DND-41 (cell line): ENCODE results near the gene KCNA4.

Experiments
- ATAC-seq: fragments of 200-7000 bp; cut with Tn5 transposase; 3 replicates; pipeline ENCODE4 v1.9.1; 2021; ENCODE audit warnings: low read depth; ENCODE audit not compliant: insufficient read depth
- DNase-seq: peaks from one replicate; pipeline ENCODE4 v3.0.0-alpha.2; 2020
- H2AFZ ChIP-seq: 2 replicates; pipeline ENCODE4 v1.6.0; 2012; ENCODE audit warnings: low read depth, low read length
- H3K27ac ChIP-seq: 2 replicates; pipeline ENCODE4 v1.5.1; 2012; ENCODE audit warnings: low read length, inconsistent platforms
- H3K27me3 ChIP-seq: fragments of 200-600 bp; sonication (generic); 2 replicates; pipeline ENCODE4 v1.6.0; 2012; ENCODE audit warnings: low read length, mild to moderate bottlenecking, inconsistent platforms; ENCODE audit not compliant: insufficient read depth, poor library complexity
- H3K36me3 ChIP-seq: 2 replicates; pipeline ENCODE4 v1.5.1; 2012; ENCODE audit warnings: low read length, inconsistent platforms; ENCODE audit not compliant: insufficient read depth
- H3K4me1 ChIP-seq: 2 replicates; pipeline ENCODE4 v1.5.1; 2012; ENCODE audit warnings: mild to moderate bottlenecking, low read length; ENCODE audit not compliant: insufficient read depth
- H3K4me2 ChIP-seq: 2 replicates; pipeline ENCODE4 v1.6.0; 2012; ENCODE audit warnings: mild to moderate bottlenecking, moderate library complexity, low read length, inconsistent platforms; ENCODE audit not compliant: insufficient read depth
- H3K4me3 ChIP-seq, 2 experiments: fragments of 200-600 bp in 1 of 2; shearing (Covaris generic) in 1 of 2; 2 replicates each; pipeline ENCODE4 v1.5.1; 2012 to 2016; ENCODE audit warnings: inconsistent platforms in 2 of 2, low read length in 2 of 2, mild to moderate bottlenecking in 2 of 2, low read depth in 1 of 2, moderate library complexity in 1 of 2
- H3K79me2 ChIP-seq: 2 replicates; pipeline ENCODE4 v1.6.0; 2012; ENCODE audit warnings: low read length, inconsistent platforms; ENCODE audit not compliant: insufficient read depth
- H3K9ac ChIP-seq: 2 replicates; pipeline ENCODE4 v1.6.0; 2012; ENCODE audit warnings: low read depth, mild to moderate bottlenecking, inconsistent platforms, low read length, moderate library complexity
- H3K9me3 ChIP-seq: 2 replicates; pipeline ENCODE4 v1.5.1; 2012; ENCODE audit warnings: low read length, moderate library complexity, mild to moderate bottlenecking, inconsistent platforms; ENCODE audit not compliant: insufficient read depth, severe bottlenecking
- H4K20me1 ChIP-seq: 2 replicates; pipeline ENCODE4 v1.6.0; 2012; ENCODE audit warnings: low read length; ENCODE audit not compliant: insufficient read depth
- EZH2 ChIP-seq: IDR thresholded peaks from 3 replicates; pipeline ENCODE4 v1.6.1; 2012; ENCODE audit warnings: borderline replicate concordance, low read depth, mild to moderate bottlenecking, moderate library complexity, low read length, inconsistent platforms; ENCODE audit not compliant: severe bottlenecking
- TF ChIP-seq, protein P1 (sequence below): IDR thresholded peaks from 2 replicates; pipeline ENCODE4 v1.5.1; 2012; ENCODE audit warnings: borderline replicate concordance, low read length, moderate library complexity, mild to moderate bottlenecking; ENCODE audit not compliant: poor library complexity, severe bottlenecking; ENCODE audit errors: extremely low read depth

KCNA4 gene

GRCh38 chr11:30025396-30026139 lies 8.7 kb upstream of the KCNA4 start:
- no peaks in the 10 kb centered on the region for H3K36me3 ChIP-seq
- DNase-seq (no peak), ATAC-seq (no peak)
- no peaks in the 10 kb centered on the region for H3K27me3 ChIP-seq
- H3K4me3 ChIP-seq, result no peak overlapping the region
- H3K27ac ChIP-seq, result no peak overlapping the region
- H2AFZ ChIP-seq, result no peak overlapping the region
- TF ChIP-seq, protein P1, sequence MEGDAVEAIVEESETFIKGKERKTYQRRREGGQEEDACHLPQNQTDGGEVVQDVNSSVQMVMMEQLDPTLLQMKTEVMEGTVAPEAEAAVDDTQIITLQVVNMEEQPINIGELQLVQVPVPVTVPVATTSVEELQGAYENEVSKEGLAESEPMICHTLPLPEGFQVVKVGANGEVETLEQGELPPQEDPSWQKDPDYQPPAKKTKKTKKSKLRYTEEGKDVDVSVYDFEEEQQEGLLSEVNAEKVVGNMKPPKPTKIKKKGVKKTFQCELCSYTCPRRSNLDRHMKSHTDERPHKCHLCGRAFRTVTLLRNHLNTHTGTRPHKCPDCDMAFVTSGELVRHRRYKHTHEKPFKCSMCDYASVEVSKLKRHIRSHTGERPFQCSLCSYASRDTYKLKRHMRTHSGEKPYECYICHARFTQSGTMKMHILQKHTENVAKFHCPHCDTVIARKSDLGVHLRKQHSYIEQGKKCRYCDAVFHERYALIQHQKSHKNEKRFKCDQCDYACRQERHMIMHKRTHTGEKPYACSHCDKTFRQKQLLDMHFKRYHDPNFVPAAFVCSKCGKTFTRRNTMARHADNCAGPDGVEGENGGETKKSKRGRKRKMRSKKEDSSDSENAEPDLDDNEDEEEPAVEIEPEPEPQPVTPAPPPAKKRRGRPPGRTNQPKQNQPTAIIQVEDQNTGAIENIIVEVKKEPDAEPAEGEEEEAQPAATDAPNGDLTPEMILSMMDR, result no peak
- TF ChIP-seq EZH2, result no peak
- H3K4me2 ChIP-seq, result no peak overlapping the region
- H3K79me2 ChIP-seq, result no peaks in the 10 kb centered on the region
- H3K9me3 ChIP-seq, result no peaks in the 10 kb centered on the region
- H4K20me1 ChIP-seq, result no peaks in the 10 kb centered on the region
- no peaks in the 10 kb centered on the region for H3K4me1 ChIP-seq
- H3K9ac ChIP-seq, result no peak overlapping the region

GRCh38 chr11:30023074-30023473 lies 6.2 kb upstream of the KCNA4 start:
- Histone ChIP-seq H3K4me2 (no peak overlapping the region), H2AFZ (no peak overlapping the region), H3K4me1 (no peaks in the 10 kb centered on the region), H3K27ac (no peak overlapping the region), H3K9ac (no peak overlapping the region), H3K36me3 (no peaks in the 10 kb centered on the region), H3K27me3 (no peaks in the 10 kb centered on the region), H4K20me1 (no peaks in the 10 kb centered on the region), H3K79me2 (no peaks in the 10 kb centered on the region), H3K9me3 (no peaks in the 10 kb centered on the region), H3K4me3 (no peak overlapping the region)
- no peak for TF ChIP-seq EZH2
- TF ChIP-seq, protein P1, result no peak
- no peak for ATAC-seq
- no peak for DNase-seq

- H3K27me3 ChIP-seq, result no peaks in the 10 kb centered on the region
Measured at GRCh38 chr11:30019481-30019880, 2.7 kb upstream of the KCNA4 start.

More at GRCh38 chr11:30019481-30019880, 2.7 kb upstream of the KCNA4 start:
- H3K36me3 ChIP-seq, result no peaks in the 10 kb centered on the region
- no peaks in the 10 kb centered on the region for H3K79me2 ChIP-seq
- no peaks in the 10 kb centered on the region for H3K9me3 ChIP-seq
- no peak overlapping the region for H3K9ac ChIP-seq
- H3K4me3 ChIP-seq, result no peak overlapping the region
- no peaks in the 10 kb centered on the region for H3K4me1 ChIP-seq
- DNase-seq (no peak), ATAC-seq (no peak)
- H3K27ac ChIP-seq, result no peak overlapping the region
- no peak for TF ChIP-seq EZH2
- TF ChIP-seq, protein P1, result no peak
- H3K4me2 ChIP-seq, result no peak overlapping the region
- H4K20me1 ChIP-seq, result no peaks in the 10 kb centered on the region
- no peak overlapping the region for H2AFZ ChIP-seq
